Measurements from ENCODE around the gene PLXNB3.

DNA sequence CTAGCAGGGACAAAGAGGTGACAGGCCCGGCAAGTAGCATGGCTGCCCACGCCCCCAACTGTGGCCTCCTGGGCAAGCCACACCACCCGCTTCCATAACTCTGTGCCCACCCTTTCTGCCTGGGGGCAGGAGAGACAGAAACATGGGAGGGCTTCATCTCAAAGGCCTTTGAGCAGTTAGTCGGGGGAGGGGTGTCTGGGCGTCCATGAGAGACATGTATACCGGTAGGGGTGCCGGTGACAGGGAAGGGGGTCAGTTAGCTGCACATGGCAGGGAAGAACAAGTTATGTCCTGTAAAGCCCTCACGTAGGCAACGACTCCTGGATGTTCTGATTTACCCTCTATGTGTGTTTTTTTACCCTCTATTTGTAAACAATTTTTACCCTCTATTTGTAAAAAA, 57.0 kb downstream of the PLXNB3 start:
- TF ChIP-seq, protein P1, sequence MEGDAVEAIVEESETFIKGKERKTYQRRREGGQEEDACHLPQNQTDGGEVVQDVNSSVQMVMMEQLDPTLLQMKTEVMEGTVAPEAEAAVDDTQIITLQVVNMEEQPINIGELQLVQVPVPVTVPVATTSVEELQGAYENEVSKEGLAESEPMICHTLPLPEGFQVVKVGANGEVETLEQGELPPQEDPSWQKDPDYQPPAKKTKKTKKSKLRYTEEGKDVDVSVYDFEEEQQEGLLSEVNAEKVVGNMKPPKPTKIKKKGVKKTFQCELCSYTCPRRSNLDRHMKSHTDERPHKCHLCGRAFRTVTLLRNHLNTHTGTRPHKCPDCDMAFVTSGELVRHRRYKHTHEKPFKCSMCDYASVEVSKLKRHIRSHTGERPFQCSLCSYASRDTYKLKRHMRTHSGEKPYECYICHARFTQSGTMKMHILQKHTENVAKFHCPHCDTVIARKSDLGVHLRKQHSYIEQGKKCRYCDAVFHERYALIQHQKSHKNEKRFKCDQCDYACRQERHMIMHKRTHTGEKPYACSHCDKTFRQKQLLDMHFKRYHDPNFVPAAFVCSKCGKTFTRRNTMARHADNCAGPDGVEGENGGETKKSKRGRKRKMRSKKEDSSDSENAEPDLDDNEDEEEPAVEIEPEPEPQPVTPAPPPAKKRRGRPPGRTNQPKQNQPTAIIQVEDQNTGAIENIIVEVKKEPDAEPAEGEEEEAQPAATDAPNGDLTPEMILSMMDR (IDR thresholded peaks at IDR 0.05), result no peak
- TF ChIP-seq EZH2phosphoT487 (IDR thresholded peaks at IDR 0.05), result no peak
